Sigmoid colon (tissue), 4 donors: ENCODE data around the gene C1R.

ENCODE experiments used
- EP300 ChIP-seq, 4 donors: sonication (generic); formaldehyde crosslinking; IDR thresholded peaks; one replicate each; pipeline ENCODE4 v1.6.1; 2017; ENCODE audit warnings: antibody characterized with exemption in 4 of 4
- POLR2A ChIP-seq, 2 donors: fragments of 450-650 bp; IDR thresholded peaks; one replicate each; pipeline ENCODE4 v1.6.1; 2016; ENCODE audit warnings: antibody characterized with exemption in 2 of 2, mild to moderate bottlenecking in 2 of 2, moderate library complexity in 2 of 2

GRCh38 chr12:7046383-7047105 is 45.7 kb downstream of the C1R start:
- no peak for TF ChIP-seq POLR2A (IDR thresholded peaks at IDR 0.05)
- TF ChIP-seq EP300 (IDR thresholded peaks at IDR 0.05): no peak
